ENCODE measurements around the gene SLC17A9. TPM values are rescaled to one million over a fixed set of nuclear protein-coding genes. Genes with fewer than 3 reads are reported as not detected.

Gene SLC17A9
- total RNA-seq, 1 experiment from 2014 or later, result 0.22 TPM

DNA sequence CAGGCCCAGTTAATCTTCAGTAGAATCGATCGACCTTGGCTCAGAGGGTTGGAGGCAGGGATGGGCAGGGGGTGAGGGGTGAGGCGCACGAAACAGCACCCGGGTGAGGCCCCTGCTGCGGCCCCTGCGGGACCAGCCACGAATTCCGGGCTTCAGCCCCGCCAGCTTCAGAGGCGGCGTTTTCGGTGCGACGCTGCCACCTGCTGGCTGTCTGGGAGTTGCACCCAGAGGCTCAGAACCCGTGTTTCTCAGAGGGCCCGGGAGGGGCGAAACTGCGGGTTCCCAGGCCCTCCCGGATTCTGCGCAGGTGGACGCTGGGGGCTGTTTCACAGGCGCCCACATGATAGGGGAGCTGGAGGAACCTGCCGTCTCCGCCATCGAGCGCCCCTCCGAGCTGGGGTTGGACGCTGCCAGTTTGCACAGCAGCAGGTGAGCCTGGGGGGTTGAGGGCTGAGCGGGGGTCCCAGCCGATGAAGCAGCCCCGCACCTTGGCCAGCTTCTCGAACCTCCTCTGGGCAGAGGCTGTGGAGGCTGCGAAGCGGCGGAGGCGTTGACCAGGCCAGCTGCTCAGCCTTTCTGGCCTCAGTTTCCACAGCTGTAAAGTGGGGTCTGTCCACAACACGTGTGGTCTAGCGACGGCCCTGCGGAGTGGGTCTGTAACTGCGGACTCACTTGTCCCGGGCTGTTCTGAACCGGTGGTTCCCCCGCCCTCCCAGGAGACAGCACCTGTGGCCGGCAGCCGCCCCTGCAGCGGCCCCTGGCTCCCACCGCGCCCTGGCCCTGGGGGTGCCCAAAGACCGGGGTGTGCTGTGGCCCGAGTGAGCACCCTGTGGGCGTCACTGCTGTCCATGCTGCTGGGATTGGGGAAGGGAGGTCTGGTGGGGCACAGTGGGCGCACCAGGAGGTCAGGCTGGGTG, 56.8 kb downstream of the SLC17A9 start:
- H3K4me3 ChIP-seq, result no peak overlapping the region
- no peaks in the 10 kb centered on the region for H4K20me1 ChIP-seq (ENCODE audit: insufficient read depth)
- POLR2A ChIA-PET (ENCODE audit: unreplicated experiment), result interaction anchor here (0.6 kb wide), 1 partner anchor 619 kb away, joined by 5 read pairs; no protein-coding TSS in a partner anchor
- H3K4me2 ChIP-seq, result peak overlapping the region; percentile 22; the same call in 1 of the 2 replicates
- no peak overlapping the region for H2AFZ ChIP-seq
- H3K79me2 ChIP-seq (ENCODE audit: low read depth), result no peaks in the 10 kb centered on the region
- H3K36me3 ChIP-seq (ENCODE audit: low read depth), result no peaks in the 10 kb centered on the region
- no peaks in the 10 kb centered on the region; the same call in 1 of the 2 replicates for H3K9me3 ChIP-seq (ENCODE audit: insufficient read depth, low read depth)
- no peak for TF ChIP-seq EZH2 (IDR thresholded peaks at IDR 0.05; ENCODE audit: low read depth)
- TF ChIP-seq, protein P1, sequence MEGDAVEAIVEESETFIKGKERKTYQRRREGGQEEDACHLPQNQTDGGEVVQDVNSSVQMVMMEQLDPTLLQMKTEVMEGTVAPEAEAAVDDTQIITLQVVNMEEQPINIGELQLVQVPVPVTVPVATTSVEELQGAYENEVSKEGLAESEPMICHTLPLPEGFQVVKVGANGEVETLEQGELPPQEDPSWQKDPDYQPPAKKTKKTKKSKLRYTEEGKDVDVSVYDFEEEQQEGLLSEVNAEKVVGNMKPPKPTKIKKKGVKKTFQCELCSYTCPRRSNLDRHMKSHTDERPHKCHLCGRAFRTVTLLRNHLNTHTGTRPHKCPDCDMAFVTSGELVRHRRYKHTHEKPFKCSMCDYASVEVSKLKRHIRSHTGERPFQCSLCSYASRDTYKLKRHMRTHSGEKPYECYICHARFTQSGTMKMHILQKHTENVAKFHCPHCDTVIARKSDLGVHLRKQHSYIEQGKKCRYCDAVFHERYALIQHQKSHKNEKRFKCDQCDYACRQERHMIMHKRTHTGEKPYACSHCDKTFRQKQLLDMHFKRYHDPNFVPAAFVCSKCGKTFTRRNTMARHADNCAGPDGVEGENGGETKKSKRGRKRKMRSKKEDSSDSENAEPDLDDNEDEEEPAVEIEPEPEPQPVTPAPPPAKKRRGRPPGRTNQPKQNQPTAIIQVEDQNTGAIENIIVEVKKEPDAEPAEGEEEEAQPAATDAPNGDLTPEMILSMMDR (conservative IDR thresholded peaks at IDR 0.05), result peak; percentile 95
- H3K4me1 ChIP-seq (replicated peaks; ENCODE audit: insufficient read depth), result no peaks in the 10 kb centered on the region
- no TSS peak for BruUV-seq (replicated peaks)
- intact Hi-C loops (cut with micrococcal nuclease; ENCODE audit: unreplicated experiment), result loop anchor here (1.0 to 2.0 kb wide), 4 partner anchors 37 to 187 kb away; no protein-coding TSS in a partner anchor
- CTCF ChIA-PET, result interaction anchor here (0.7 to 1.5 kb wide), 2 partner anchors 8 to 37 kb away, joined by 3 to 11 read pairs; no protein-coding TSS in a partner anchor
- no peak overlapping the region for H3K27ac ChIP-seq
- H3K27me3 ChIP-seq (ENCODE audit: insufficient read depth, low read depth), result peaks cover 49% of the 10 kb centered on the region
- H3K9me2 ChIP-seq (ENCODE audit: insufficient read depth), result no peaks in the 10 kb centered on the region
- H3F3A ChIP-seq (ENCODE audit: insufficient read depth, low read depth), result no peaks in the 10 kb centered on the region
- peak; percentile 60 to 79 for DNase-seq

DNA sequence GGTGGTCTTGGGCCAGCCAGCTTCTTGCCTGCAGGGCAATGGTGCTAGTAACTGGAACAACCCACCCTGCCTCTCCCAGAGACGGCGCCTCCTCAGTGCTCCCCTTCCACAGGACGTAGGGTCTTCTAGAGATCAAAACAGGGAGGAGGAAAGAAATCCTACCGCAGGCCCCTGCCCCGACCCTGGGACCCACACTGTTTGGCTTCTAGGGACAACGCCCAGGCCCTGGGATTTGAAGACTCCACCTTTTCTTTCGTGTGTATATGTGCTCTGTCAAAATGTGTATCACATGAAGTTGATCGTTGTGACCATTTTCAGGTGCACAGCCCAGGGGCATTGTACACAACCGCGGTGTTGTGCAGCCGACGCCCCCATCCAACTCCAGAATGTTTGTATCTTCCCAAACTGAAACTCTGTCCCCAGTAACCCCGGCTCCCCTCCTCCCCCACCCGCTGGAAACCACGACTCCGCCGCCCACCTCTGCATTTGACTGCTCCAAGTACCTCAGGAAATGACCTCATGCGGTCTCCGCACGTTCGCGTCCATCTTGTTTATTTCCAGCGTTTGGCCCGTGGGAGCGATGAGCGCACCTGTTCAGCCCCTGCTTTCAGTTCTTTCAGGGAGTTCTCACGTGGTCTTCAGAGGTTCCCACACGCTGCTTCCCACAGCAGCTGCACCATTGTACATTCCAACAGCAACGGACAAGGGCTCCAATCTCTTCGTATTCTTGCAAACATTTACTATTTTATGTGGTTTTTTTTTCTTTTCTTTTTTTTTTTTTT, 57.7 kb downstream of the SLC17A9 start:
- CTCF ChIA-PET, result interaction anchor here (1.5 kb wide), 1 partner anchor 38 kb away, joined by 11 read pairs; no protein-coding TSS in a partner anchor
- no peaks in the 10 kb centered on the region for H3K4me1 ChIP-seq (replicated peaks; ENCODE audit: insufficient read depth)
- peaks cover 57% of the 10 kb centered on the region for H3K27me3 ChIP-seq (ENCODE audit: insufficient read depth, low read depth)
- H3K36me3 ChIP-seq (ENCODE audit: low read depth), result no peaks in the 10 kb centered on the region
- no peaks in the 10 kb centered on the region for H3F3A ChIP-seq (ENCODE audit: insufficient read depth, low read depth)
- POLR2A ChIA-PET (ENCODE audit: unreplicated experiment), result no interaction called here
- no peak overlapping the region for H3K27ac ChIP-seq
- no TSS peak for BruUV-seq (replicated peaks)
- H3K4me3 ChIP-seq, result no peak overlapping the region
- intact Hi-C loops (cut with micrococcal nuclease; ENCODE audit: unreplicated experiment), result loop anchor here (1.0 to 2.0 kb wide), 4 partner anchors 38 to 188 kb away; no protein-coding TSS in a partner anchor
- no peaks in the 10 kb centered on the region for H4K20me1 ChIP-seq (ENCODE audit: insufficient read depth)
- H3K4me2 ChIP-seq, result no peak overlapping the region
- no peaks in the 10 kb centered on the region for H3K9me2 ChIP-seq (ENCODE audit: insufficient read depth)
- H3K9me3 ChIP-seq (ENCODE audit: insufficient read depth, low read depth), result no peaks in the 10 kb centered on the region
- no peak overlapping the region for H2AFZ ChIP-seq
- H3K79me2 ChIP-seq (ENCODE audit: low read depth), result no peaks in the 10 kb centered on the region
- DNase-seq, result no peak
- no peak for TF ChIP-seq EZH2 (IDR thresholded peaks at IDR 0.05; ENCODE audit: low read depth)
- TF ChIP-seq, protein P1 (conservative IDR thresholded peaks at IDR 0.05), result no peak

DNA sequence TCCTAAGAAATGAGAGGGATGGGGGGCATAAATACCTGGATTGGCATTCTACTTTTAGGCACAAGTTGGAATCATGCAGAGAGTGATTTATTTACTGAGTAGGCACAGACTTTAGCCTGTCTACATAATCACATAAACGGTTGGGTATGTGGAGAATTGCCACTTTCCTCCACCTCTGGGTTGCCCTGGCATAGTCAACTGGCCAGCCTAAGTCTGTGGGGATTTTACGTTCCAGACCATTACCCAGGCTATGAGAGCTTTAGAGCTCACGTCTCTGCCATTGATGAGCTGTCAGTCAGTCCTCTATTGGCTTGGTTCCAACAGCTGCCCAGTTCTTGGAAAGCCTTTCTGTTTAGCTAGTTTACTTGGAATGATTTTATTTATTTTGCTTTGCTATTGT, 59.3 kb downstream of the SLC17A9 start:
- H2AFZ ChIP-seq, result no peak overlapping the region
- H3K4me2 ChIP-seq, result no peak overlapping the region
- POLR2A ChIA-PET (ENCODE audit: unreplicated experiment), result interaction anchor here (0.6 kb wide), 1 partner anchor 629 kb away, joined by 4 read pairs; no protein-coding TSS in a partner anchor
- no peaks in the 10 kb centered on the region for H3K4me1 ChIP-seq (replicated peaks; ENCODE audit: insufficient read depth)
- H3K27ac ChIP-seq, result no peak overlapping the region
- H3K36me3 ChIP-seq (ENCODE audit: low read depth), result no peaks in the 10 kb centered on the region
- intact Hi-C loops (cut with micrococcal nuclease; ENCODE audit: unreplicated experiment), result no loop called here
- no peak overlapping the region for H3K4me3 ChIP-seq
- no peaks in the 10 kb centered on the region for H4K20me1 ChIP-seq (ENCODE audit: insufficient read depth)
- H3K9me3 ChIP-seq (ENCODE audit: insufficient read depth, low read depth), result no peaks in the 10 kb centered on the region
- CTCF ChIA-PET, result interaction anchor here (0.7 kb wide), 1 partner anchor 28 kb away, joined by 5 read pairs; no protein-coding TSS in a partner anchor
- TF ChIP-seq, protein P1 (conservative IDR thresholded peaks at IDR 0.05), result no peak
- TF ChIP-seq EZH2 (IDR thresholded peaks at IDR 0.05; ENCODE audit: low read depth), result no peak
- DNase-seq, result no peak
- no peaks in the 10 kb centered on the region for H3F3A ChIP-seq (ENCODE audit: insufficient read depth, low read depth)
- H3K9me2 ChIP-seq (ENCODE audit: insufficient read depth), result no peaks in the 10 kb centered on the region
- H3K27me3 ChIP-seq (ENCODE audit: insufficient read depth, low read depth), result peaks cover 74% of the 10 kb centered on the region
- no peaks in the 10 kb centered on the region for H3K79me2 ChIP-seq (ENCODE audit: low read depth)
- BruUV-seq (replicated peaks), result no TSS peak

Data from PC-9 (cell line).